Activated CD4-positive, alpha-beta T cell treated with anti-CD3 and anti-CD28 coated beads for 1 hour (primary cell): ENCODE data around the gene MGMT.
"Not testable (repeated sequence)": the region's sequence is repeated elsewhere in the genome, so short reads cannot be mapped to it uniquely, and the experiment has no call there.

Source experiments
- DNase-seq: peaks from one replicate; pipeline ENCODE4 v3.0.0-alpha.2; 2020

Gene MGMT

DNA sequence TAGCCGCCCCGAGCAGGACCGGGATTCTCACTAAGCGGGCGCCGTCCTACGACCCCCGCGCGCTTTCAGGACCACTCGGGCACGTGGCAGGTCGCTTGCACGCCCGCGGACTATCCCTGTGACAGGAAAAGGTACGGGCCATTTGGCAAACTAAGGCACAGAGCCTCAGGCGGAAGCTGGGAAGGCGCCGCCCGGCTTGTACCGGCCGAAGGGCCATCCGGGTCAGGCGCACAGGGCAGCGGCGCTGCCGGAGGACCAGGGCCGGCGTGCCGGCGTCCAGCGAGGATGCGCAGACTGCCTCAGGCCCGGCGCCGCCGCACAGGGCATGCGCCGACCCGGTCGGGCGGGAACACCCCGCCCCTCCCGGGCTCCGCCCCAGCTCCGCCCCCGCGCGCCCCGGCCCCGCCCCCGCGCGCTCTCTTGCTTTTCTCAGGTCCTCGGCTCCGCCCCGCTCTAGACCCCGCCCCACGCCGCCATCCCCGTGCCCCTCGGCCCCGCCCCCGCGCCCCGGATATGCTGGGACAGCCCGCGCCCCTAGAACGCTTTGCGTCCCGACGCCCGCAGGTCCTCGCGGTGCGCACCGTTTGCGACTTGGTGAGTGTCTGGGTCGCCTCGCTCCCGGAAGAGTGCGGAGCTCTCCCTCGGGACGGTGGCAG, at the start of gene MGMT:
Gene MGMT (plus strand): TSS at position 539 of the 656 bp plus-strand sequence.
- DNase-seq: peak; percentile 95

GRCh38 chr10:129417870-129418269, 49.2 kb upstream of the MGMT start:
- no peak for DNase-seq

DNA sequence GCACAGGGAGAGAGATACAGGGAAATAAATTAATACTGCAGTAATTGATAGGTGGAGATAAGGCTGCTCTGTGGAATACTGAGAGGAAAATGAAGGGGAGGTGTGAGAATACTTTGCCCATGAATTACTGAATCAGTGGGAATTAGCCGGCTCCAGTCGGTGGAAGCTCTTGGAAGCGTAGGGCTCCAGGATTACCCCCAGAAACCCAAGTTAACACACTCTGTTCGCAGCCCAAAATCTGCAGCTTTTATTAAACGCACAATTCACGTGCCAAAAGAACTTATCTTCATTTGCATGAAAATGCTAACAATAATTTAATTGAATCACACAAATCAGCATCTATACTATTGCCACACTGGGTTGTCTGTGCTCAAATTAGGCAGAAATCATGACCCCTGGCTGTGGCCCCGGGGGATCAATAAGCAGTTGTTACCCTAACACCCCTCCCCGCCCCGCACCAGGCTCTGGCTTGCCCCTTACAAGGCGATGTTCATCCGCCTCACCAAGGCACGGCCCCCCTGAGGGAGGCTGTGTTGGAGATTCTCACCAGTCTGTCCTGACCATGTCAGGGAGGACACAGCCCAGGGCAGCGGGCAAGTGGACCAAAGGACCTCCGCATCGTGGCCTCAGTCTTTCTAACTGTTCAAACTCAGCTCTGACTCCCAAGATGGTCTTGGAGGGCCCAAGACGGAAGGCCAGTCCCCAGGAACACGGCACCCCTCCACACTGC, 48.4 kb upstream of the MGMT start:
- DNase-seq: no peak

GRCh38 chr10:129419397-129419796, 47.6 kb upstream of the MGMT start:
- no peak for DNase-seq

- no peak for DNase-seq
Measured at GRCh38 chr10:129421399-129422010, 45.5 kb upstream of the MGMT start.

DNA sequence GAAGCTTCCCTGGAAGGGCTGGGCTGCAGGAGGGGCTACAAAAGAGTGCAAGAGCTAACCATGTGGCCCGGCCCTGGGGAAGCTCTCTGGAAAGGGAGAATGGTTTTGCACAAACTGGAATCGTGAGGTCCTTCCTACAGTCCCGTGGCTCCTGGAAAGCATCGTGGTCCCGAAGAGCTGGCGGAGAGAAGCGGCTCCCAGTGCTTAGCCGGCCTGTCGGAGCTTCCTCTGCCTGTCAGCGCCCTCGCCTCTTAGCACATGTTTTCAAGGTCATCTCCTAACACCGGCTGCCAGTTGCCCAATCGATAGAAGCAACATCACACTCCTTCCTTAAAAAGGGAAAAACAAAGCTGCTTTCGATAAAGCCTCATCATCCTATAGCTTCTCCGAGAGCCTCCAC, 42.1 kb upstream of the MGMT start:
- DNase-seq: no peak

- no peak for DNase-seq
Measured at GRCh38 chr10:129426606-129427005, 40.4 kb upstream of the MGMT start.

DNA sequence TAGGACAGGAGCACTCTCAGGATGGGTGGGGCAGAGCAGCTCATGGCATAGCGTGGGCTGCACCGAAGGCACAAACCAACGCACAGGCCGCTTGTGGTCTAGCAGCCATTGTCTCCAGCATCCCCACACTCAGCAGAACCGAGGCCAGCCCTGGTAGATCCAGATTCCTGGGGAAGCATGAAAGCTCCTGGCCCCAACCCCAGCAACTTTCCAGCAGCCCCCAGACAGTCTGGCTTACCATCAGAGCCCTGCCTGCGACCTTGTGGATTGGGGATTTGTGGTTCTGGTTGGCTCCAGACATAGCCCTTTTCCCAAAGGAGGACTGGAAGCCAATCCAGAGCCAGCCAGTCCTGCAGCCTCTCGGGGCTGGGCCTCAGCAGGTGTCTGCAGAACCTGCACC, 33.8 kb upstream of the MGMT start:
- DNase-seq: no peak

GRCh38 chr10:129435724-129436123, 31.3 kb upstream of the MGMT start:
- DNase-seq: not testable (repeated sequence)

DNA sequence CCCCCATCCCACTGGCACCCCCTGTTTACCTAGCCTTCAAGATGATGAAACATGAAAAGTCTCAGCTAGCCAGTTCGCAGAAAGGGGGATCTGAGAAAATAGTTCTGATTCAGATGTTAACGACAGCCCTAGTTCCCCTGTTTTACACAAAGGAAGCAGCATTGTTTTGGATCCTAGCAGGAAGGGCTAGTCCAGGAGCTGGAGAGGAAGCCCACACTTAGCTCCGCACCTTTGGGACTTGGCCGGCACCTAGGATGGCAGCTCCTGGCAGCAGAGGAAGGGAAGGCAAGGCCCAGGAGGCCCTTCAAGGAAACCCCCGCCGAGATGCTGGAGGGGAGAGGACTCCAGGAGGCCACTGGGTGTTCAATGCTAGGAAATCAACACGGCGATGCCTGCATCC, 29.0 kb upstream of the MGMT start:
- no peak for DNase-seq

GRCh38 chr10:129440247-129440646, 26.8 kb upstream of the MGMT start:
- no peak for DNase-seq

DNA sequence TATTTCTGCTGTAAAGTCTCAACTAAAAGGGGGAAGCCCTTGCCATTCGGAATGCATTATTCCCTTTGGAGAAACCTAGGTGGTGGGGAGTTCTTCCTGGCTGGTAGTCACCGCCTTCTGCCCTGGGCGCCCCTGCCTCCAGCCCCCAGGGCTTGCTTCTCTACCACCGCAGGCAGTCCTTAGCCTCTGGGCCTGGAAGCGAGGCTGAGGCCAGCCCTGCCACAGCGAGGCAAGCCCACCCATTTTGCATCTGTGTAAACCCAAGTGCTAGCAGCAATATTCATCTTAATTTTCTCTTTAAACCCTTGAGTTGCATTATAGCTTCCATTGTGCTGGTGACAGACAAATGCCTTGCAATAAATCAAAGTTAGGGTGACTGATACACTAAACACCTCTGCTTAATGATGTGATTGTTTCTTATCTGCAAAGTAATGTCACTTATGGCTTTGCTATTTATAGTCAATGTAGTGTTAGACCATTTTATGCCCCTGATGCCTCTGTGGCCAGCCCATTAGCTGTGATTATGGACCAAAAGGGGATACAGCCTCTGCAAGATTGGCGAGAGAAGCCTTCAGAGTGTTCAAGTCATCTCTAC, 26.2 kb upstream of the MGMT start:
- no peak for DNase-seq

- no peak for DNase-seq
Measured at GRCh38 chr10:129441372-129442009, 25.6 kb upstream of the MGMT start.

GRCh38 chr10:129442866-129443265, 24.2 kb upstream of the MGMT start:
- DNase-seq: no peak

- DNase-seq: no peak
Measured at GRCh38 chr10:129444359-129444758, 22.7 kb upstream of the MGMT start.

DNA sequence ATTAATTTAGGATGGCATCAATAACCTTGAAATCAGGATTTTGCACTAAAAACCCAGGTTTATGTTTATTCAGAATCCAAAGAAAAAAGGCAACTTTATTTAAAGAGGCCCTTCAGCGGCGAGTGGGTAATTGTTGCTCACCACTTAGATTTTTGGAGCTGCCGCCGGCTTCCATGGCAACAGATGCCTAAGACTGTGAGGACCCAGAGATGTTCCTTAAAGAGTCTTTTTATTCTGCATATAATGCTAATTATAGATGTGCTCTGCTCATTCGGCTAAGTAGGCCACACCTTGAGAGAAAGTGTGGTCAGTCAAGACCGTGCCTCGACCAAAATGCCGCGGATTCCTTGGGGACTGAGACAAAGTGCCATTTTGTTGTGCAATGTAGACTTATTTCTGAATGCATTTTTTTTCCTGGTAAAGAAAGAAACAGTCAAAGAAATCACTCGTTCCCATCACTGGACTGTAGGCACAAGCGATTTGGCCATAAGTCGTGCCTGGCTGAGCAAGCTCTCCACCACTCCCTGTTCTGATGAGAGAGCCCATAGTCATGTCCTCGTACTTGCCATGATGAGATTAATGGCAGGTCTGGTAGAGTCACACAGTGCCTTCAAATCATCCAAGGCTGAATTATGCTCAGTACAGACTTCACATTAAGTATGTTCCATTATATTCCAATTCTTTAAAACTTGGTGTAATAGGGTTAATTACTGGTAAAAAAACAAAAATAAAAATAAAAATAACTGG, 21.4 kb upstream of the MGMT start:
- DNase-seq: no peak

DNA sequence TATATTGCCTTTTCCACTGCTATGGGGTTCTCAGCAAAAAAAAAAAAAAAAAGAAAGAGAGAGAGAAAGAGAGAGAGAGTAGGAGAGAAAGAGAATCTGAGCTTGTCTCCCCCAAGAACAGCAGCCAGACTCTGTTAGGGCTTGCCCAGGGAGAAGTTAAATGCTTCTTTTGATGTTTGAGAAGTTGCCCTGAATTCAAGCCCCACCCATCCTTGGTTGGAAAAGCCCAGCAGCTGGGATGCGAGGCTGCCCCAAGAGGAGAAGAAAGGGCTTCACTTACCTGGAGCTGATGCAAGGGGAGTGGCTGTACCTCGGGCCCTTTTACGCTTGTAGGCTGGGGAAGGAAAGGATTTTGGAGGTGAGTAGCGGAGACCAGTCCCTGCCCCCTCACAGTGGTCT, 20.9 kb upstream of the MGMT start:
- no peak for DNase-seq

- no peak for DNase-seq
Measured at GRCh38 chr10:129447486-129447885, 19.6 kb upstream of the MGMT start.

- no peak for DNase-seq
Measured at GRCh38 chr10:129448086-129448485, 19.0 kb upstream of the MGMT start.

GRCh38 chr10:129448539-129448938, 18.5 kb upstream of the MGMT start:
- DNase-seq: no peak

- no peak for DNase-seq
Measured at GRCh38 chr10:129449893-129450292, 17.1 kb upstream of the MGMT start.

DNA sequence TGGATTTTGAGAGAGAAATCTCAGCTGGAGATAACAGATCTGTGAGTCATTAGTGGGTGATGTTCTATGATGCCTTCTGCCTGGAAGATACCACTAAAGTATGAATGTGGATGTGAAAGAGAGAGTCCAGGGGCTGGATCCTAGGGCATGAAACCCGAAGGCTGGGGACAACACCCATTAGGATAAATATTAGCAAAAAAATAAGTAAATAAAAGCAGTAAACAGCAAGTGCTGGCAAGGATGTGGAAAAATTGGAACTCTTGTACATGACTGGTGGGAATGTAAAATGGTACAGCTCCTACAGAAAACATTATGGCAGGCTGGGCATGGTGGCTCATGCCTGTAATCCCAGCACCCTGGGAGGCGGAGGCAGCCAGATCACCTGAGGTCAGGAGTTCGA, 16.6 kb upstream of the MGMT start:
- no peak for DNase-seq

- no peak for DNase-seq
Measured at GRCh38 chr10:129455625-129456024, 11.4 kb upstream of the MGMT start.
